K562 (cell line): ENCODE measurements around the gene NDUFAF3. TPM values are rescaled to one million over a fixed set of nuclear protein-coding genes. Genes with fewer than 3 reads are reported as not detected.
A peak's percentile ranks its signal among the peaks of the same experiment; 100 is the strongest.

ENCODE experiments used
- ATAC-seq: fragments of 200-7000 bp; cut with Tn5 transposase; 3 replicates; pipeline ENCODE4 v1.9.1; 2020; ENCODE audit warnings: moderate library complexity
- BruUV-seq: library from RNA; stranded (reverse); fragments of 400-500 nt; replicated peaks from 2 replicates; lab custom pipeline; 2021; lab: Mats Ljungman, UMichigan
- CTCF ChIA-PET: fragments of 300-600 bp; formaldehyde crosslinking; extraction: SDS; loops from one replicate; lab custom pipeline; 2021; ENCODE audit warnings: low intra/inter-chr PET ratio; lab: Yijun Ruan, JAX
- POLR2A ChIA-PET: fragments of 300-600, 350-650 bp; sonication (Branson Sonifier 250); formaldehyde crosslinking; extraction: SDS; loops from one replicate; lab custom pipeline; 2021; ENCODE audit warnings: antibody characterized with exemption, inconsistent platforms; lab: Yijun Ruan, JAX
- DNase-seq, 4 experiments: peaks; one replicate each; pipeline versions ENCODE4 v3.0.0 to v3.0.0-alpha.2; 2011 to 2018; ENCODE audit warnings: low spot score in 3 of 4, mixed read lengths in 3 of 4; ENCODE audit errors: extremely low read depth in 1 of 4
- FAIRE-seq: peaks from 2 replicates; lab custom pipeline; 2011; peaks lifted over from hg19 to GRCh38; lab: Jason Lieb, UNC
- H2AFZ ChIP-seq: 2 replicates; pipeline ENCODE4 v1.6.0; 2011; ENCODE audit warnings: low read depth, low read length, control low read depth, inconsistent platforms
- H3K27ac ChIP-seq: fragments of 200-600 bp; 3 replicates; pipeline ENCODE4 v1.8.0; 2011; ENCODE audit warnings: low read depth, mild to moderate bottlenecking, control low read depth, inconsistent platforms, low read length, moderate library complexity, mixed read lengths; ENCODE audit errors: extremely low read depth
- H3K27me3 ChIP-seq, 2 experiments: fragments of 300-600 bp in 1 of 2; 2 replicates in 1 of 2; 3 replicates in 1 of 2; pipeline versions ENCODE4 v1.6.0 to v1.8.0; 2011; ENCODE audit warnings: inconsistent platforms in 2 of 2, low read length in 2 of 2, mild to moderate bottlenecking in 1 of 2, mixed read lengths in 1 of 2, moderate library complexity in 1 of 2; ENCODE audit not compliant: control insufficient read depth in 2 of 2, insufficient read depth in 2 of 2
- H3K36me3 ChIP-seq: fragments of 300-600 bp; 3 replicates; pipeline ENCODE4 v1.8.0; 2011; ENCODE audit warnings: mild to moderate bottlenecking, low read length, inconsistent platforms; ENCODE audit not compliant: control insufficient read depth, insufficient read depth
- H3K4me1 ChIP-seq, 2 experiments: fragments of 200-600 bp in 1 of 2; replicated peaks in 1 of 2; 2 replicates in 1 of 2; 3 replicates in 1 of 2; pipeline versions ENCODE4 v1.5.1 to v1.8.0; 2011; ENCODE audit warnings: inconsistent platforms in 2 of 2, low read length in 2 of 2, mild to moderate bottlenecking in 1 of 2, mixed read lengths in 1 of 2, moderate library complexity in 1 of 2; ENCODE audit not compliant: control insufficient read depth in 2 of 2, insufficient read depth in 2 of 2
- H3K4me2 ChIP-seq: 2 replicates; pipeline ENCODE4 v1.6.1; 2011; ENCODE audit warnings: low read length, control low read depth, inconsistent platforms, mixed read lengths; ENCODE audit not compliant: insufficient read depth
- H3K4me3 ChIP-seq: fragments of 200-600 bp; sonication (generic), shearing (Covaris generic); 2 replicates; pipeline ENCODE4 v1.5.1; 2016; ENCODE audit warnings: control low read depth, inconsistent platforms
- H3K79me2 ChIP-seq: fragments of 200-600 bp; 3 replicates; pipeline ENCODE4 v1.8.0; 2011; ENCODE audit warnings: low read length, inconsistent platforms; ENCODE audit not compliant: control insufficient read depth, insufficient read depth
- H3K9ac ChIP-seq, 2 experiments: 2 replicates each; pipeline versions ENCODE4 v1.6.0 to v1.6.1; 2011; ENCODE audit warnings: low read depth in 2 of 2, low read length in 2 of 2, control low read depth in 1 of 2, inconsistent platforms in 1 of 2, mild to moderate bottlenecking in 1 of 2, mixed read lengths in 1 of 2; ENCODE audit not compliant: insufficient read depth in 1 of 2
- H3K9me1 ChIP-seq: one replicate; pipeline ENCODE4 v1.6.0; 2011; ENCODE audit warnings: inconsistent platforms, mild to moderate bottlenecking, low read length, moderate library complexity; ENCODE audit not compliant: control insufficient read depth, insufficient read depth
- H3K9me3 ChIP-seq: replicated peaks from 2 replicates; pipeline ENCODE4 v1.5.1; 2011; ENCODE audit warnings: low read depth, low read length, inconsistent platforms; ENCODE audit not compliant: control insufficient read depth, insufficient read depth
- H4K20me1 ChIP-seq: replicated peaks from 2 replicates; pipeline ENCODE4 v1.6.1; 2011; ENCODE audit warnings: low read length, inconsistent platforms, mixed read lengths; ENCODE audit not compliant: control insufficient read depth, insufficient read depth
- BRF1 ChIP-seq: IDR thresholded peaks from 3 replicates; pipeline ENCODE4 v1.6.1; 2011; ENCODE audit warnings: borderline replicate concordance, mild to moderate bottlenecking; ENCODE audit not compliant: insufficient read length; ENCODE audit errors: extremely low read depth
- CAMTA2 ChIP-seq: fragments of 250-450 bp; sonication (Bioruptor Pico); conservative IDR thresholded peaks from 2 replicates; pipeline ENCODE4 v1.5.1; 2022
- ELF4 ChIP-seq: fragments of 450-650 bp; formaldehyde crosslinking; IDR thresholded peaks from 2 replicates; pipeline ENCODE4 v1.4.0; 2022; ENCODE audit warnings: missing genetic modification characterization
- FOXP1 ChIP-seq: sonication (generic); formaldehyde crosslinking; IDR thresholded peaks from 2 replicates; pipeline ENCODE4 v1.8.0; 2022; ENCODE audit warnings: mild to moderate bottlenecking, missing genetic modification reagents
- L3MBTL2 ChIP-seq: fragments of 450-650 bp; IDR thresholded peaks from 2 replicates; pipeline ENCODE4 v1.6.1; 2016; ENCODE audit warnings: mild to moderate bottlenecking, moderate library complexity
- PHB2 ChIP-seq: fragments of 450-650 bp; IDR thresholded peaks from 2 replicates; pipeline ENCODE4 v1.6.1; 2017; ENCODE audit warnings: low read depth
- POLR2A ChIP-seq: fragments of 450-650 bp; conservative IDR thresholded peaks from 2 replicates; pipeline ENCODE4 v1.6.1; 2016
- RBM39 ChIP-seq: fragments of 200-400 bp; formaldehyde crosslinking; optimal IDR thresholded peaks from 2 replicates; pipeline ENCODE3; 2018; ENCODE audit warnings: low read depth, low read length
- SIN3A ChIP-seq, 2 experiments: fragments of 150-350 bp in 1 of 2; IDR thresholded peaks; 2 replicates each; pipeline ENCODE4 v1.6.1; 2011 to 2016; ENCODE audit warnings: borderline replicate concordance in 2 of 2, low read depth in 2 of 2, low read length in 2 of 2, mild to moderate bottlenecking in 2 of 2, moderate library complexity in 2 of 2; ENCODE audit not compliant: control insufficient read depth in 1 of 2
- SP1 ChIP-seq: sonication (generic); formaldehyde crosslinking; IDR thresholded peaks from 2 replicates; pipeline ENCODE4 v1.8.1; 2022; ENCODE audit warnings: mild to moderate bottlenecking, missing genetic modification reagents
- ZNF121 ChIP-seq: sonication (generic); formaldehyde crosslinking; conservative IDR thresholded peaks from 2 replicates; pipeline ENCODE4 v1.8.0; 2022; ENCODE audit warnings: missing genetic modification reagents
- WGBS: fragments of 100-300 bp; shearing (Covaris generic); methylation state at CpG from one replicate; pipeline ENCODE4 v1.1.6; 2016; ENCODE audit warnings: low coverage, mixed read lengths; ENCODE audit not compliant: insufficient coverage; ENCODE audit errors: missing lambda C conversion rate; 5-methylcytosine and 5-hydroxymethylcytosine counted together
- in situ Hi-C: fragments of 300-500 bp; cut with MboI; formaldehyde crosslinking; loops from 4 replicates; pipeline ENCODE4 v1.15.0; 2018; ENCODE audit warnings: inconsistent platforms, mixed read lengths
- intact Hi-C: fragments of 100-400 bp; cut with micrococcal nuclease; formaldehyde crosslinking; loops from 2 replicates; pipeline ENCODE4 v1.14.2; 2022
- polyA plus RNA-seq, 8 experiments: library from polyadenylated mRNA; depleted of rRNA in 4 of 8; stranded (reverse) in 5 of 8; unstranded in 3 of 8; fragments of >200 nt; fragmentation: Nextera tagmentation in 2 of 8; fragmentation: Illumina TruSeq in 1 of 8; extraction: Ambion mirVana in 2 of 8; extraction: Trizol in 1 of 8; gene quantifications; 2 replicates each; pipeline versions ENCODE4 v1.2.1 to v1.2.3, GENCODE V29; 2011 to 2014; ENCODE audit warnings: inconsistent platforms in 1 of 8, missing spikeins in 1 of 8
- total RNA-seq, 7 experiments: library from RNA; depleted of rRNA in 6 of 7; stranded (reverse); fragments of >200 nt in 6 of 7; fragmentation: Illumina TruSeq in 2 of 7; extraction: Trizol in 2 of 7; gene quantifications; 2 replicates each; pipeline versions ENCODE4 v1.2.1 to v1.2.3, GENCODE V29; 2011 to 2021; ENCODE audit warnings: low replicate concordance in 1 of 7
- TF ChIP-seq, protein P1 (sequence below): fragments of 450-650 bp; IDR thresholded peaks from 2 replicates; pipeline ENCODE4 v1.6.1; 2016; ENCODE audit warnings: borderline replicate concordance
- TF ChIP-seq, protein P2 (sequence below): fragments of 250-450 bp; sonication (Bioruptor Pico); IDR thresholded peaks from 2 replicates; pipeline ENCODE4 v1.9.0; 2021; ENCODE audit warnings: mild to moderate bottlenecking, inconsistent platforms

The NDUFAF3 gene
- total and polyA plus RNA-seq, 9 of the 15 experiments (the other 6 are each of a cell fraction or from before 2014, with no cell fraction given), result 17.0 to 127 (median 36.3) TPM

DNA sequence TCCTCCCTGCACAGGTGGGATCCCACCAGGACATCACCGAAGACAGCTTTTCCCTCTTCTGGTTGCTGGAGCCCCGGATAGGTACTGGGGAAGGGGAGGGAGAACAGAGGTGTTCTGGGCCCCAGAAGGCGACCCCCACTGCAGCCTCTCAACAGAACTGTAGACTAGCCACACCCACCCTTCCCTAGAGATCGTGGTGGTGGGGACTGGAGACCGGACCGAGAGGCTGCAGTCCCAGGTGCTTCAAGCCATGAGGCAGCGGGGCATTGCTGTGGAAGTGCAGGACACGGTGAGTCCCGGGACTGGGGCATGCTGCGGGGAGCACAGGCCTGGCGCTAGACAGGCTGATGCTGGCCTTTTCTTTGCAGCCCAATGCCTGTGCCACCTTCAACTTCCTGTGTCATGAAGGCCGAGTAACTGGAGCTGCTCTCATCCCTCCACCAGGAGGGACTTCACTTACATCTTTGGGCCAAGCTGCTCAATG, 809 bp downstream of the NDUFAF3 start:
- TF ChIP-seq BRF1 (no peak), SIN3A (IDR thresholded peaks at IDR 0.05; ENCODE audit: borderline replicate concordance in 2 of 2, control insufficient read depth in 1 of 2, low read depth in 2 of 2, low read length in 2 of 2) (peak in 1 of 2 experiments; percentile 21; a peak in 1 of 4 replicates), PHB2 (no peak), POLR2A (0 out of 2 replicates have a peak, but pooled peaks have one; percentile 10), ZNF121 (CRISPR knock-in tag) (no peak), ELF4 (CRISPR knock-in tag) (no peak), FOXP1 (CRISPR knock-in tag) (no peak), CAMTA2 (no peak), L3MBTL2 (no peak), RBM39 (peak; percentile 10), SP1 (CRISPR knock-in tag) (0 out of 2 replicates have a peak, but pooled peaks have one; percentile 34)
- TF ChIP-seq, protein P1, sequence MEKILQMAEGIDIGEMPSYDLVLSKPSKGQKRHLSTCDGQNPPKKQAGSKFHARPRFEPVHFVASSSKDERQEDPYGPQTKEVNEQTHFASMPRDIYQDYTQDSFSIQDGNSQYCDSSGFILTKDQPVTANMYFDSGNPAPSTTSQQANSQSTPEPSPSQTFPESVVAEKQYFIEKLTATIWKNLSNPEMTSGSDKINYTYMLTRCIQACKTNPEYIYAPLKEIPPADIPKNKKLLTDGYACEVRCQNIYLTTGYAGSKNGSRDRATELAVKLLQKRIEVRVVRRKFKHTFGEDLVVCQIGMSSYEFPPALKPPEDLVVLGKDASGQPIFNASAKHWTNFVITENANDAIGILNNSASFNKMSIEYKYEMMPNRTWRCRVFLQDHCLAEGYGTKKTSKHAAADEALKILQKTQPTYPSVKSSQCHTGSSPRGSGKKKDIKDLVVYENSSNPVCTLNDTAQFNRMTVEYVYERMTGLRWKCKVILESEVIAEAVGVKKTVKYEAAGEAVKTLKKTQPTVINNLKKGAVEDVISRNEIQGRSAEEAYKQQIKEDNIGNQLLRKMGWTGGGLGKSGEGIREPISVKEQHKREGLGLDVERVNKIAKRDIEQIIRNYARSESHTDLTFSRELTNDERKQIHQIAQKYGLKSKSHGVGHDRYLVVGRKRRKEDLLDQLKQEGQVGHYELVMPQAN, result no peak
- TF ChIP-seq, protein P2, sequence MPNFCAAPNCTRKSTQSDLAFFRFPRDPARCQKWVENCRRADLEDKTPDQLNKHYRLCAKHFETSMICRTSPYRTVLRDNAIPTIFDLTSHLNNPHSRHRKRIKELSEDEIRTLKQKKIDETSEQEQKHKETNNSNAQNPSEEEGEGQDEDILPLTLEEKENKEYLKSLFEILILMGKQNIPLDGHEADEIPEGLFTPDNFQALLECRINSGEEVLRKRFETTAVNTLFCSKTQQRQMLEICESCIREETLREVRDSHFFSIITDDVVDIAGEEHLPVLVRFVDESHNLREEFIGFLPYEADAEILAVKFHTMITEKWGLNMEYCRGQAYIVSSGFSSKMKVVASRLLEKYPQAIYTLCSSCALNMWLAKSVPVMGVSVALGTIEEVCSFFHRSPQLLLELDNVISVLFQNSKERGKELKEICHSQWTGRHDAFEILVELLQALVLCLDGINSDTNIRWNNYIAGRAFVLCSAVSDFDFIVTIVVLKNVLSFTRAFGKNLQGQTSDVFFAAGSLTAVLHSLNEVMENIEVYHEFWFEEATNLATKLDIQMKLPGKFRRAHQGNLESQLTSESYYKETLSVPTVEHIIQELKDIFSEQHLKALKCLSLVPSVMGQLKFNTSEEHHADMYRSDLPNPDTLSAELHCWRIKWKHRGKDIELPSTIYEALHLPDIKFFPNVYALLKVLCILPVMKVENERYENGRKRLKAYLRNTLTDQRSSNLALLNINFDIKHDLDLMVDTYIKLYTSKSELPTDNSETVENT (CRISPR knock-in tag), result 0 out of 2 replicates have a peak, but pooled peaks have one; percentile 27
- TF ChIP-seq, all 486 proteins: peak for 5
- peaks cover 54% of the 10 kb centered on the region for H3K36me3 ChIP-seq
- peaks cover 88% of the 10 kb centered on the region for H3K79me2 ChIP-seq
- H3K27me3 ChIP-seq, result no peaks in the 10 kb centered on the region
- FAIRE-seq (no peak), ATAC-seq (no peak), DNase-seq (peak in 1 of 4 experiments; percentile 11)
- in situ Hi-C loops (no loop called here), intact Hi-C loops (loop anchor here (10.0 kb wide), 1 partner anchor 142 kb away; the partner anchor contains the start of gene CCDC71)
- H3K9me1 ChIP-seq, result peaks cover 9% of the 10 kb centered on the region
- H3K4me3 ChIP-seq, result peak overlapping the region; percentile 74
- CTCF ChIA-PET, result no interaction called here
- H3K9me3 ChIP-seq, result no peaks in the 10 kb centered on the region
- peaks cover 15 to 62% of the 10 kb centered on the region in 2 experiments; a peak in 4 of 5 replicates for H3K4me1 ChIP-seq
- peaks cover 13% of the 10 kb centered on the region for H4K20me1 ChIP-seq
- peak overlapping the region; percentile 92 to 98 for H3K9ac ChIP-seq
- POLR2A ChIA-PET, result interaction anchor here (0.6 to 8.4 kb wide), 9 partner anchors 10 to 577 kb away, joined by 3 to 104 read pairs (median 4); partner anchors contain the start of genes QRICH1 and WDR6
- 14% methylated on average over 12 of the region's 12 CpGs for WGBS
- H3K4me2 ChIP-seq, result peak overlapping the region; percentile 91
- H2AFZ ChIP-seq, result no peak overlapping the region
- no TSS peak for BruUV-seq
- H3K27ac ChIP-seq, result peak overlapping the region; percentile 99
